Hepatocyte (in vitro differentiated cells): ENCODE measurements around the gene RBM38. TPM values are rescaled to one million over a fixed set of nuclear protein-coding genes. Genes with fewer than 3 reads are reported as not detected.

Experiments
- DNase-seq: peaks from one replicate; pipeline ENCODE4 v3.0.0-alpha.2; 2016; ENCODE audit warnings: low spot score
- H2AFZ ChIP-seq: fragments of 200-600 bp; sonication (generic); 2 replicates; pipeline ENCODE4 v1.6.0; 2016; ENCODE audit warnings: antibody characterized with exemption, mild to moderate bottlenecking
- H3K27ac ChIP-seq: fragments of 200-600 bp; sonication (generic); 2 replicates; pipeline ENCODE4 v1.5.1; 2016; ENCODE audit warnings: mild to moderate bottlenecking
- H3K27me3 ChIP-seq: fragments of 200-600 bp; sonication (generic); 2 replicates; pipeline ENCODE4 v1.6.1; 2016
- H3K36me3 ChIP-seq: fragments of 200-600 bp; sonication (generic); replicated peaks from 2 replicates; pipeline ENCODE4 v1.5.1; 2016; ENCODE audit warnings: low read depth; ENCODE audit not compliant: insufficient read depth
- H3K4me1 ChIP-seq: fragments of 200-600 bp; sonication (generic); 2 replicates; pipeline ENCODE4 v1.5.1; 2016; ENCODE audit warnings: mild to moderate bottlenecking, moderate library complexity; ENCODE audit not compliant: insufficient read depth
- H3K4me2 ChIP-seq: fragments of 200-600 bp; sonication (generic); 2 replicates; pipeline ENCODE4 v1.6.0; 2016
- H3K4me3 ChIP-seq: fragments of 200-600 bp; sonication (generic); 2 replicates; pipeline ENCODE4 v1.5.1; 2016; ENCODE audit warnings: mild to moderate bottlenecking
- H3K79me2 ChIP-seq: fragments of 200-600 bp; sonication (generic); 2 replicates; pipeline ENCODE4 v1.6.0; 2017; ENCODE audit warnings: mild to moderate bottlenecking
- H3K9me2 ChIP-seq: fragments of 200-600 bp; sonication (generic); replicated peaks from 2 replicates; pipeline ENCODE4 v1.6.0; 2017; ENCODE audit warnings: mild to moderate bottlenecking; ENCODE audit not compliant: insufficient read depth
- H3K9me3 ChIP-seq: fragments of 200-600 bp; sonication (generic); 2 replicates; pipeline ENCODE4 v1.5.1; 2016; ENCODE audit warnings: low read depth, mild to moderate bottlenecking
- H4K20me1 ChIP-seq: fragments of 200-600 bp; sonication (generic); 2 replicates; pipeline ENCODE4 v1.6.0; 2016; ENCODE audit warnings: mild to moderate bottlenecking; ENCODE audit not compliant: insufficient read depth, poor library complexity, severe bottlenecking
- CTCF ChIP-seq: fragments of 200-600 bp; sonication (generic); IDR thresholded peaks from 2 replicates; pipeline ENCODE4 v1.5.1; 2016; ENCODE audit warnings: antibody characterized with exemption, mild to moderate bottlenecking; ENCODE audit not compliant: poor library complexity
- EZH2 ChIP-seq: fragments of 200-600 bp; sonication (generic); IDR thresholded peaks from 2 replicates; pipeline ENCODE4 v1.6.1; 2016; ENCODE audit warnings: antibody characterized with exemption, mild to moderate bottlenecking, borderline replicate concordance
- EZH2phosphoT487 ChIP-seq: fragments of 200-600 bp; sonication (generic); IDR thresholded peaks from one replicate; pipeline ENCODE4 v1.6.1; 2018; ENCODE audit warnings: antibody characterized with exemption, mild to moderate bottlenecking, low read depth, moderate library complexity; ENCODE audit not compliant: unreplicated experiment, severe bottlenecking
- WGBS: methylation state at CpG from one replicate; pipeline ENCODE4 v1.1.6; 2016; ENCODE audit warnings: low lambda C conversion rate; ENCODE audit errors: missing lambda C conversion rate; 5-methylcytosine and 5-hydroxymethylcytosine counted together
- polyA plus RNA-seq: library from polyadenylated mRNA; unstranded; fragments of >200 nt; fragmentation: Nextera tagmentation; extraction: Ambion mirVana; gene quantifications from 2 replicates; pipeline ENCODE4 v1.2.1, GENCODE V29; 2016
- total RNA-seq: library from RNA; depleted of rRNA; stranded (reverse); fragments of >200 nt; gene quantifications from 2 replicates; pipeline ENCODE4 v1.2.3, GENCODE V29; 2014

RBM38 gene
- total and polyA plus RNA-seq, 2 experiments from 2014 or later, result 16.1 to 19.6 TPM

GRCh38 chr20:57441510-57442154, 50.4 kb downstream of the RBM38 start:
- no peak overlapping the region for H2AFZ ChIP-seq
- H3K27ac ChIP-seq, result peak overlapping the region; percentile 67

GRCh38 chr20:57442158-57442887, 51.1 kb downstream of the RBM38 start:
- peaks cover 4% of the 10 kb centered on the region for H3K27me3 ChIP-seq
- TF ChIP-seq EZH2 (no peak), EZH2phosphoT487 (no peak), CTCF (no peak)
- H2AFZ ChIP-seq, result no peak overlapping the region
- H3K27ac ChIP-seq, result no peak overlapping the region
- no peak overlapping the region for H3K4me3 ChIP-seq
- H4K20me1 ChIP-seq, result no peaks in the 10 kb centered on the region
- DNase-seq, result no peak
- WGBS, result 86% methylated on average over 17 of the region's 17 CpGs
- H3K9me2 ChIP-seq, result no peaks in the 10 kb centered on the region
- no peaks in the 10 kb centered on the region for H3K9me3 ChIP-seq
- no peak overlapping the region for H3K4me2 ChIP-seq
- no peaks in the 10 kb centered on the region for H3K79me2 ChIP-seq
- H3K36me3 ChIP-seq, result no peaks in the 10 kb centered on the region
- H3K4me1 ChIP-seq, result no peaks in the 10 kb centered on the region

More at GRCh38 chr20:57441510-57442154, 50.4 kb downstream of the RBM38 start:
- no peak for TF ChIP-seq EZH2phosphoT487
- no peak for TF ChIP-seq EZH2
- no peak for TF ChIP-seq CTCF
- H3K9me2 ChIP-seq, result no peaks in the 10 kb centered on the region
- H4K20me1 ChIP-seq, result no peaks in the 10 kb centered on the region
- H3K27me3 ChIP-seq, result no peaks in the 10 kb centered on the region
- no peak overlapping the region for H3K4me2 ChIP-seq
- no peak overlapping the region for H3K4me3 ChIP-seq
- no peaks in the 10 kb centered on the region for H3K4me1 ChIP-seq
- no peaks in the 10 kb centered on the region for H3K9me3 ChIP-seq
- WGBS, result 96% methylated on average over 16 of the region's 16 CpGs
- DNase-seq, result no peak
- H3K79me2 ChIP-seq, result no peaks in the 10 kb centered on the region
- no peaks in the 10 kb centered on the region for H3K36me3 ChIP-seq

DNA sequence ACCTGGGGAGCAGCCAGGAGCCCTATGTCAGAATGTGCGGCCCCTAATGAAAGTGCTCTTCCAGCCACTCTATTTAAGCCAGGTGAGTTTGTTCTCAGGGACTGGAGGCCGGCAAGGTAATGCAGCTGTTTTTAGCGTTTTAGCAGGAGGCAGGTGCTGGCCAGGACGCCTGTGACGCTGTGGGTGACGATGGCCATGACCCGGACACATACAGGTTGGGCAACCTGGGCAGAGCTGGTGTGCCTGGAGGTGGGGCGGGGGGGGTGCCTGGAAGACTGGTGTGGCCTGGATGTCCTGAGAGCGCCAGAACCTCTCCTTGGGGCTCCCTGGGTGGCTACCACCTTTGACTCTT, 51.7 kb downstream of the RBM38 start:
- peaks cover 4% of the 10 kb centered on the region for H3K27me3 ChIP-seq
- H3K27ac ChIP-seq, result no peak overlapping the region
- WGBS, result 93% methylated on average over 9 of the region's 9 CpGs
- no peaks in the 10 kb centered on the region for H4K20me1 ChIP-seq
- no peak for DNase-seq
- no peak overlapping the region for H3K4me2 ChIP-seq
- no peaks in the 10 kb centered on the region for H3K9me2 ChIP-seq
- TF ChIP-seq CTCF, result no peak
- no peak for TF ChIP-seq EZH2phosphoT487
- no peak for TF ChIP-seq EZH2
- H3K9me3 ChIP-seq, result no peaks in the 10 kb centered on the region
- no peak overlapping the region for H2AFZ ChIP-seq
- no peak overlapping the region for H3K4me3 ChIP-seq
- no peaks in the 10 kb centered on the region for H3K36me3 ChIP-seq
- H3K79me2 ChIP-seq, result no peaks in the 10 kb centered on the region
- H3K4me1 ChIP-seq, result no peaks in the 10 kb centered on the region
